ENCODE measurements around the gene ZNF384. TPM values are rescaled to one million over a fixed set of nuclear protein-coding genes. Genes with fewer than 3 reads are reported as not detected.

The ZNF384 gene
- total RNA-seq, 1 donor from 2014 or later = 164 TPM

GRCh38 chr12:6627616-6628015 is 61.6 kb downstream of the ZNF384 start:
- Mint-ChIP-seq H3K4me3 (ENCODE audit: low read depth) (no peak overlapping the region), H3K27me3 (peaks cover 29% of the 10 kb centered on the region), H3K4me1 (ENCODE audit: low read depth) (peaks cover 2% of the 10 kb centered on the region), H3K9me3 (ENCODE audit: low read depth) (no peaks in the 10 kb centered on the region), H3K36me3 (ENCODE audit: insufficient read depth) (no peaks in the 10 kb centered on the region), H3K27ac (no peak overlapping the region)
- no peak for DNase-seq (ENCODE audit: low spot score, unreplicated experiment)
- TF ChIP-seq CTCF (IDR thresholded peaks at IDR 0.05; ENCODE audit: unreplicated experiment) = no peak

- H3K9me3 Mint-ChIP-seq (ENCODE audit: low read depth) = no peaks in the 10 kb centered on the region
- no peak for DNase-seq (ENCODE audit: low spot score, unreplicated experiment)
- no peak overlapping the region for H3K4me3 Mint-ChIP-seq (ENCODE audit: low read depth)
- no peaks in the 10 kb centered on the region for H3K36me3 Mint-ChIP-seq (ENCODE audit: insufficient read depth)
- peaks cover 2% of the 10 kb centered on the region for H3K4me1 Mint-ChIP-seq (ENCODE audit: low read depth)
- peaks cover 20% of the 10 kb centered on the region for H3K27me3 Mint-ChIP-seq
- no peak overlapping the region for H3K27ac Mint-ChIP-seq
- TF ChIP-seq CTCF (IDR thresholded peaks at IDR 0.05; ENCODE audit: unreplicated experiment) = no peak
Measured at GRCh38 chr12:6626654-6627283, 62.4 kb downstream of the ZNF384 start.

GRCh38 chr12:6620885-6621274 is 68.3 kb downstream of the ZNF384 start:
- H3K4me3 Mint-ChIP-seq (ENCODE audit: low read depth) = no peak overlapping the region
- DNase-seq (ENCODE audit: low spot score, unreplicated experiment) = no peak

GRCh38 chr12:6620137-6620884 is 68.9 kb downstream of the ZNF384 start:
- Mint-ChIP-seq H3K4me3 (ENCODE audit: low read depth) (peak overlapping the region; percentile 6), H3K9me3 (ENCODE audit: low read depth) (no peaks in the 10 kb centered on the region), H3K27me3 (peaks cover 30% of the 10 kb centered on the region), H3K27ac (no peak overlapping the region), H3K36me3 (ENCODE audit: insufficient read depth) (no peaks in the 10 kb centered on the region), H3K4me1 (ENCODE audit: low read depth) (peaks cover 4% of the 10 kb centered on the region)
- peak; percentile 96 for TF ChIP-seq CTCF (IDR thresholded peaks at IDR 0.05; ENCODE audit: unreplicated experiment)
- DNase-seq (ENCODE audit: low spot score, unreplicated experiment) = peak; percentile 85

More at GRCh38 chr12:6620885-6621274, 68.3 kb downstream of the ZNF384 start:
- H3K27ac Mint-ChIP-seq = peak overlapping the region; percentile 39
- H3K9me3 Mint-ChIP-seq (ENCODE audit: low read depth) = no peaks in the 10 kb centered on the region
- no peak for TF ChIP-seq CTCF (IDR thresholded peaks at IDR 0.05; ENCODE audit: unreplicated experiment)
- H3K36me3 Mint-ChIP-seq (ENCODE audit: insufficient read depth) = no peaks in the 10 kb centered on the region
- H3K27me3 Mint-ChIP-seq = peaks cover 30% of the 10 kb centered on the region
- H3K4me1 Mint-ChIP-seq (ENCODE audit: low read depth) = peaks cover 4% of the 10 kb centered on the region

GRCh38 chr12:6618483-6619225 is 70.5 kb downstream of the ZNF384 start:
- no peak overlapping the region for H3K4me3 Mint-ChIP-seq (ENCODE audit: low read depth)
- peaks cover 10% of the 10 kb centered on the region for H3K4me1 Mint-ChIP-seq (ENCODE audit: low read depth)
- H3K9me3 Mint-ChIP-seq (ENCODE audit: low read depth) = no peaks in the 10 kb centered on the region
- DNase-seq (ENCODE audit: low spot score, unreplicated experiment) = no peak
- no peaks in the 10 kb centered on the region for H3K36me3 Mint-ChIP-seq (ENCODE audit: insufficient read depth)
- TF ChIP-seq CTCF (IDR thresholded peaks at IDR 0.05; ENCODE audit: unreplicated experiment) = no peak
- H3K27ac Mint-ChIP-seq = no peak overlapping the region
- peaks cover 30% of the 10 kb centered on the region for H3K27me3 Mint-ChIP-seq
